T-helper 22 cell (primary cell): Measurements from ENCODE around the gene ALX4.

Experiments used
- DNase-seq: peaks from one replicate; pipeline ENCODE4 v3.0.0-alpha.2; 2020; ENCODE audit warnings: low read depth

The ALX4 gene

DNA sequence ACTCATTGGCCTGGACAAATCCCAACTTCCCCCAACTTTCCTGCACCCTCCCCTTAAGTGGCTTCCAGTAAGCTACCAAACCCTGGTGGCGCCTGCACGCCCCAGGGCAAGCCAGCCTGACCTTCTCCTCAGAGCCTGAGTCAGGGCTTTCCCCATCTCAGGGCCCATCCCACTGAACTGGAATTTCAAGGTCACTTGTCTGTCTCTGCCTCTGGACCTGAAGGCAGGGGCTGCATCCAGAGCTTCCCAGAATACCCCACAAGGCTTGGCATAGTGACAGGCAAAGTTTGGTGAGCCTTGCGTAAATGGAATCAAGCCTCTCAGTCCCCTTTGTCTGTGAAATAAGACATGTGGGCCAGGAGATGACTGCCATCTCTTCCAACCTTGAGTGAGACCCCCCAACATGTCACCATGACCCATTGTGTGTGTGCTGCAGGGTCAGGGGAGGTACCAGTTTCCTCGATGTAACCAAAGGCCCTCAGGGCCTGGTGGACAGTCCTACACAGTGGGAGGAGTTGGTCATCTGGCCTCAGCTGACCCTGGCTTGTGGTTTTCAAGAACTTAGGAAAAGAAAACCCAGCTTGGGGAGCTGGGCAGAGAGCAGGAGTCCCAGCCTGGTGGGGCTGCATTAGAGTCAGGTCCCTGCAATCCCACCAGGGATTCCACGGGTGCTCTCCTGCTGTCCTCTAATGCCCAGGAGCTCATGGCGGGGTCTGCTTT lies 8.9 kb downstream of the ALX4 start:
- no peak for DNase-seq

DNA sequence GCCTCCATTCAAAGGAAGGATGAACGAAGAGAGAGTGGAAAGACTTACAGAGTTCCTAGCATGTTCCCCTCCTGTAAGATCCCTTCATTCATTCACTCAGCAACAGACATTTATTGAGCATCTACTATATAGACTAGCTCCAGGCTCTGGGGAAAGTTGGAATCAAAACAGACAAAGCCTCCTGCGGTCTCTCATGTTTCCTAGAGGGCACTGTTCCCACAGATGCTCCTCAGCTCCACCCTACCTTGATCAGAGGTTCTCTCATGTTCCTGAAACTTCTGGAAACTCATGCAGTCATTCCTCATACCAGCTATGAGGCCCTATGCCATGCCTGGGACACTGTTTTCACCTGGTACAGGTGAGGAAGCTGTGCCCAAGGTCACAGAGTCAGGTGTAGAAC lies 11.1 kb downstream of the ALX4 start:
- DNase-seq: no peak

DNA sequence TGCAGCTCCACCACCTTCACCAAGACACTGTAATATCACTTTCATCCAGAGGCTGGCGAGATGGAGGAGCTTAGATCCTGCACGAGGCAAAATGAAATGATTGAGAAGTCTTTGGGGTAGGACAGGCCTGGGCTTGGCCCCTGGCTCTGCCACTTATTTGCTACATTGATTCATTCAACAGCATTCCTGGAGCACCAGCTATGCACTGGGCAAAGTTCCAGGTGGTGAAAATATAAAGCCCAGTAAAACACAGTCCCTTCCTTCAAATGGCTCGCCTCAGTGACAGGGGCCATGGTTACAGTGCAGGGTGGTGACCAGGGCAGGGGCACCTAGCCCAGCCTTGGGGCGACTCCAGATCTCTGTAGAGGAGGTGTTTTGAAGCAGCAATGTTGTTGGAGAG lies 19.7 kb downstream of the ALX4 start:
- DNase-seq: no peak

DNA sequence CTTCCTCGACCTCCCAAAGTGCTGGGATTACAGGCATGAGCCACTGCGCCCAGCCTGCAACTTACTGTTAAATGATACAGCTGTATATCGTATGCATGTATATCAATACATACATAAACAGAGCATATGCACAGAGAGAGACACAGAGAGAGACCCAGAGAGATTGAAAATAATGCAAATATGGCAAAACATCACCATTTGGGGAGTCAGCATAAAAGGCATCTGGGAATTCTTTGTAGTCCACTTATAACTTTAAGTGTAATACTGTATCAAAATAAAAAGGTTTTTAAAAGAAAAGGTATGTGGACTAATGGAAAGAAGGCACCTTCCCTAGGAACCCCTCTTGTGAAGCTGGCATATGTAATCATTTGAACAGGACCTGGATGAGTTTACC lies 21.8 kb downstream of the ALX4 start:
- no peak for DNase-seq

DNA sequence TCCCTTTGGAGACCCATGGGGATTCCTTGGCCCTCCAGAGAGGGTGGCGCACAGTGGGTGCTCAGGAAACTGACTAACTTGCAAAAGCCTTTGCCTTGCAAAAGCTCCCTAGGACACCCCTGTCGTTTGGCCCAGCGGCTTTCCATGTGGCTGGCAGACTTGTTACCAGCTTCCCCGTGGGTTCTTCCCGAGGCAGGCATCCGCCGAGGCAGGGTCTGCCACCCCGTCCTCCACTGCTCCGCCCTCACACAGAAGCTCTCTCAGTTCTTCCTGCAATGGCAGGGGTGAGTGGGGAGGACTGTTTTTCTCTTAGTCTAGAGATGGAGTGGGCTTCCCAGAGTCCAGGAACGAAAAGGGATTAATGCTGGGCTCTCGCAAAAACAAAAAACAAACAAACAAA lies 23.0 kb downstream of the ALX4 start:
- DNase-seq: no peak

DNA sequence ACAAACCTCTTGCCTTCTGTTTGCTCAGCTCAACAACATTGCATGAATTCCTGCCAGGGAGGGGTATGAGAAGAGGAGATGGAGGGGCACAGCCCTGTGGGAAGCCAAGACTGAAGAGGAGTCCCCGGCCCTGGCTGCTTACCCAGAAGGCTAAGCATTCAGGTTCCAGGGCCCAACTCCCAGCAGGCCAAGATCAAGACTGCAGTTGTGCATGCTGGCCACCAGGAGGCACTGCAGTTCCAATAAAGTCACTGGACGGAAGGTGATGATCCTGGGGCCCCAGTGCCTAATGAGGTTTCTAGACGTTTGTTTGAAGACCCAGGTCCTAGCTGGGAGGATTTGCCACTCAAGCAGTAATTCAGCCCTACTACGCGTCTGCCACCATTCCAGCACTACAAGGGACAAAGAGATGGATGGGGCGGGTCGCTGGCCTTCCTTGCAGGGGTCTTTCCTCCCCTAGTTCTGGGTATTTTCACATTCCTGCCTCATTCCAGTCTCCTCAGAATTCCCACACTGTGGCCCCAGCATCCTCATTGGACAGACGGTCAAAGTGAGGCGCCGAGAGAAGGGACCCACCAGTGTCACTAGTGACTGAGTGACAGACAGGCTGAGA lies 23.6 kb downstream of the ALX4 start:
- no peak for DNase-seq

DNA sequence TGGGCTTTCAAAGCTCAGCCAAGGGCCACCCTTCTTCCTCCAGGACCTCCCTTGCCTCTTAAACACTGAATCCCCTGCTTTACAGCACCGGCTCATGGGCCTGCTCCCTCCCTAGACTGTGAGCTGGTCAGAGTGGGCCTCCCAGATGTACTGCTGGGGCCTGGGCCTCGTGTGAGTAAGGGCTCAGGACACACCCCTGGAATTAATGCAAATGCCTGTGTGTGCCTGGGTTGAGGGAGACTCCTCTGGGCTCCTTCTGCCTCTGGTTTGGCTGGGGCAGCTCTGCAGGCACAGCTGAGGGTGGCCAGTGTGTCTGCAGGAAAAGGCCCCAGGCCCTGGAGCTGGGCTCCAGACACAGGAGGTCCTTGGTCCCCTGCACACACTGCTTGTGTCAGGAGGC lies 24.2 kb downstream of the ALX4 start:
- DNase-seq: no peak

DNA sequence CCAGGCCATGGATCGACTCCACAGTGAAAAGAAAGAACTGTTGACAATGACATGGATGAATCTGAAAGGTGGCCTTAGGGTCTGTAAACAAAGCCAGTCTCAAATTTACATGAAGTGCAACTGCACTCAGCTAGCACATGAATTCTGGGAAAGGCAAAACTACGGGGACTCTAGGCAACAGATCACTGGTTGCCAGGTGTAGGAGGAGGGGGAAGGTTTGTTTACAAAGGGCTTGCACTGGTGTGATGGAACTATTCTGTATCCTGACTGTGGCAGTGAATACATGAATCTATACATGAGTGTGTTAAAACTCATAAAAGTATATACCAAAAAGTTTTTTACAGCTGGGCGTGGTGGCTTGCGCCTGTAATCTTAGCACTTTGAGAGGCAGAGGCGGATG lies 27.3 kb downstream of the ALX4 start:
- DNase-seq: no peak

DNA sequence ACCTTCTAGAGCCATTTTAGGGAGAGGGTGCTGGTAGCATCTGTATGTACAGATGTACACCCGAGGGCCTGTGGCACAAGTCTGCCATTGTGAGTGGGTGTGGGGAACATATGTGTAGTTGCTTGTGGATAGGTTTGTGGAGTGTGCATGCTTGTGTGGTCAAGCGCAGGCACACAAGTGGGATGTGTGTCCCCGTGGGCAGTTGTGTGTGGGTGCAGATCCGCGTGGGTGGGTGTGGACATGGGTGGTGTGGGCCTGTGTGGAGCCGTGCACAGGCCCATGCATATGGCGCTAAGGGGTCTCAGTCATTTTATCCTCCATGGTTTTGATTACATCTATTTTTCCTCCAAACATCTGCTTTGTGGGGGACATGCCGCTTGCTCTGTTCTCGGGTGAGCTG lies 28.8 kb downstream of the ALX4 start:
- no peak for DNase-seq

DNA sequence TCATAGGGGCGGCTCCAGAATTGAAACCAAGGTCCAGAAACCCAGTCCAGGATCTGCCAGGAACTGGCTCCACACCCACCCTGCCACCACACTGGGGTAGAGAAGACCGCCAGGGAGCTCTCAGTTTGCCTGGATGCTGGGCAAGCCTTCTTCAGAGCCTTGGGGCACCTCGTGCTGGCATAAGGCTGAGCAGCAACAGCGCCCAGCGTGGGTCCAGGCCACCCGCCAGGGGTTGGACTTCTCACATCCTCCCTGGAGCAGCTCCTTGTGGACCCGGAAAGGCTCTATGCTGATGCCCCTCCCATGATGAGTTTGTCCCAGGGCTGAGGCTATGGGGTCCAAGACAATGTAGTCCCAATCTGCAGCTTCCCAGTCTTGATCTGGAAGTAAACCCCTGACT lies 29.7 kb downstream of the ALX4 start:
- no peak for DNase-seq

DNA sequence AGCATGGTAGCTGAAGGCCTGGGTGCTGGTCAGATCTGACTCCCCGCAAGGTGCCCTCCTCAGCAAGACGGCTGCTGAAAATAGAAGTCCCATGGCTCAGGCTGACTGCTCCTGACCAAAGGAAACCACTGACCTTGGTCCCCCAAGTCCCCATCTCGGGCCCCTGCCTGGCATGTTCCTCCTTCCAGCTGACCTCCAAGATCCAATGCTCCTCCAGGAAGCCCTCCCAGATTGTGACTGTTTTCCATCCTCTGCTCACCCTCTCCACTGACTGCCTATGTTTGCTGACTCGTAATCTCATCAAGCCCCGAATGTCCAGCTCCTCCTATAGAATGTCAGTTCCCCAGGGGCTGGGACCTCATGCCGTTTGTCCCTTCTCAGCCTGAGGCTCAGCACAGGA lies 30.5 kb downstream of the ALX4 start:
- no peak for DNase-seq

DNA sequence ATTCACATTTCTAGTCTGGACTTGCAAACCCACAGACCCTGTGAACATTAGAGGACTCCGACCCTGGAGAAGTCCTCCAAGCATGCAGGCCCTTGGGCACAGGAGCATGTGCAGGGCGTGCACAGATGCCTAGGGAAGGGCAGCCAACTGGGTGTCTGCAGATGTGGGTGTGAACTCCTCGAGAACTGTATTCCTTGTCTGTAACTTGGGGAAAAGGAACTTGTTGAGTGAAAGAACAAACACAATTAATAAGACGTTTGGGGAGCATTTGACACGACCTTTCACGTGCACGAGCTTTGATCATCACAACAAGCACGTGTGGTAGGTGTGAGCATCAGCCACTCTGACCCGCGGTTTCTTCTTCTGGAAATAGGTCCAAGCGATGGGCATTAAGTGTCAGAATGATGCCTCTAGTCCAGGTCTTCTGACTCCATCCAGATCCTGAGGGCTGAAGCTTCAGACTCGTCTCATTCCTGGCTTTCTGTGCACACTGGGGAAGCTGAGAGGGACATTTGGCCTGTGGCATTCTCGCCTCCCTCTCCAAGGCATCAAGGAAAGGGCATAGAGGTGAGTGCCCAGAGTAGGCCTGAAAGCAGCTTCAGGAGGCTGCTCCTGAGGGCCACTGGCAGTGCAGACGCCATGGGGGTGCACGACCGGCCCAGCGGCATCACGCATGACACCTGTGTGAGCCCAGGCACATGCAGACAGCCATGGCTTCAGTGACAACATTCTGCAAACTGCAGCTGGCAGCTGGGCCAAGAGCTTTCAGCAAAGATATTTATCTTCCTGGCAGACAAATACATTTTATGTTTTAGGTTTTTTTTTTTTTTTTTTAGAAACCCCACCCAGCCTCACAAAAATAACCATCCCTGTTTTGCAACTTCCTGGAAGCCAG lies 32.5 kb downstream of the ALX4 start:
- no peak for DNase-seq

DNA sequence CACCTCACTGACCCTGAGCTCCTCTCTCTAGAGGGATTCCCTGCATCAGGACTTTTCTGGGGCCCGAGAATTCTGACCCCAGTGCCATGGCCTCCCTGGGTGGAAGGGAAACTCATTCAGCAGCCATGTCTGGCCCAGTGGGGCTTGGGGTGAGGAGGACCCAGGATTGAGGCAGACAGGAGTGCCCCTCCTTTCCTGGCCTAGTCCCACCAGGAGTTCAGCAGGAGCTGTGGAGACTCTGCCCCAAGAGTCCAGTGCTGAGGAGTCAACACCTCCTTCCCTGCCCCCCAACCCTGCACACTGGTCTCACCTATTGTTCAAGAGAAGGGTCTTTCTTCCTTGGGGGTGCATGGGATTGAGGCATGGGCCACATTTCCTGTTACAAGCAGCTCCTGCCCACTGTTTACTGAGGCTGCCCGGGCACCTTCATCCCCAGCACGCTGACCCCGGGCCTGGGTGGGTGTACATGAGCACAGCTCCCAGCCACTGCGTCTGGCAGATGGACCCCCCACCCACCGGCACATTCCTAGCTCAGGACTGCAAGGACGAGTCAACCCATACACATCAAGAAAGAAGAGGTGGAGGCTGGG lies 33.9 kb downstream of the ALX4 start:
- no peak for DNase-seq

DNA sequence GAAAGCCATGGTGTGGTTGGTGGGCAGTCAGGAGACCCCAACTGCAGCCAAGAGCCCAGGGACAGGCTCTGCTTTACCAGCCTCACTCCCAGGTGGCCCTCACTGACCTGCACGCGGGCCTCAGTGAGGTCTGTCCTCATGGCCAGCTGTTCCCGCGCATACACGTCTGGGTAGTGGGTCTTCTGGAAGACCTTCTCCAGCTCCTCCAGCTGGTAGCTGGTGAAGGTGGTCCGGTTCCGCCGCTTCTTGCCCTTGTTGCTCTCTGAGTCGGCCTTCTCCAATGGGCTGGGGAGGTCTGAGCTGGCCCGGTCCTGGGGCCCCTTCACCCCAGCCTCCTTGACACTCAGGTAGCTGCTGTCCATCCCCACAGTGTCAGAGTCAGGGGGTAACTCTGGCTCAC lies 34.7 kb downstream of the ALX4 start:
- DNase-seq: no peak

DNA sequence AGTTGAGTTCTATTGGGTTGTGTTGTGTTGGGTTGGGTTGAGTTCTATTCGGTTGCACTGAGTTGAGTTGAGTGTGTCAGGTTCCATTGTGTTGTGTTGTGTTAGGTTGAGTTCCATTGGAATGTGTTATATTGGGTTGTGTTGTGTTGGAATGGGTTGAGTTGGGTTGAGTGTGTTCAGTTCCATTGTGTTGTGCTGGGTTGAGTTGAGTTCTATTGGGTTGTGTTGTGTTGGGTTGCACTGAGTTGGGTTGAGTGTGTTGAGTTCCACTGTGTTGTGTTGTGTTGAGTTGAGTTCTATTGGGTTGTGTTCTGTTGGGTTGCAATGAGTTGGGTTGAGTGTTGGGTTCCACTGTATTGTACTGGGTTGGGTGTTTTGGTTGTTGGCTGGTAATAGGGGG lies 35.5 kb downstream of the ALX4 start:
- no peak for DNase-seq

DNA sequence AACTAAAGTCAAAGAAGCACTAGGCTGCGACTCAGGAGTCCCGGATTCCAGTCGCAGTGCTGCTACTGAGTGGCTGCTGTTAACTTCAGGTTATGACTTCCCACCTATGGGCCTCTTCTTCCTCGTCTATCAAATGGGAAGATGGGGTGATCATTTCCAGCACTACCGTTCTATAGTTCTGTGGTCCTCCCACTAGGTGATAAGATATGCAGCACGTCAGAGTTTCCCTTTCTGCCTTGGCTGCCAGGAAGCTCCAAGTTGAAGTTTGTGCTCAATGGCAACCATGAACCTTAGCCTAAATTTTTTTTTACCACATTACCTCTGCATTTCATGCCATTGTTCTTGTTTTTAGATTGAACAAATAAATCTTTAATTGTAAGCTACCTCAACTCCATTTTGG lies 38.7 kb downstream of the ALX4 start:
- no peak for DNase-seq

DNA sequence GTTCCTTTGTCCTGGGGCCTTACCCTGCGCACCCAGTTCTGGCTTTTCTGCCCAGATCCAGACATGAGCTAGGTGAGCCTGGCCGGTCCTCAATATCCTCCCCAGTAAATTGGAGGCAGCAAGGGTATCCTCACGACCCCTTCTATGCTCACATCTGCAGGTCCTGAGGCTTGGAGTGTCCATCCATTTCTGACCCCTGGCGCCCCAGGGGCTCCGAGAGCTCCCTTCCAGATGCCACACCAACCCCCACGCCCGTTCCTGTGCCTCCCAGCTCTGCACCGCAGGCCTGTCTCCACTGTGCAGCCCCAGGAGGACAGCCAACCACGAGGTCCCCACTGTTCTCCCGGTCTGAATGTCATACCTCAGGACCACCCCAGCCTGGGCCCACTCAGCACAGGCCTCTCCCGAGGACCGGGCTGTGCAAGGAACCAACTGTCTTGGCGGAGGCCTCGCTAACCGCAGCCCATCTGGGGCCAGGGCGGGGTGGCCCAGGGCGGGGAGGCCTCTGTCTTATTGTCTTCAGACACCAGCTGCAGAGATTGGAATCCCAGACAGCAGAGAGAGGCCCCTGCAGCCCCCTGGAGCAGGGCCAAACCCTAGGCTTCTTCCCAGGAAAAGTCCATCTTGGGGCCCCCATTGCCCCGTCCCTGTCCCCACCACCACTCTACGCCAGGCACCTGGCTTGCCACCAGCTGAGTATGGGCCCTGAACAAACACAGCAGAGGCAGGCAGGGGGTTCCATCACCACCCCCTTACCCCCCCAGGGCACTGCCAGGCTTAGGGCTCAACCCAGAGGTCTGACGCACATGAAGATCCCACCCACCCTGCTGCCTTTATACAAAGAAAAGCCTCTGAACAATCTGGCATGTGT lies 39.3 kb downstream of the ALX4 start:
- DNase-seq: no peak

DNA sequence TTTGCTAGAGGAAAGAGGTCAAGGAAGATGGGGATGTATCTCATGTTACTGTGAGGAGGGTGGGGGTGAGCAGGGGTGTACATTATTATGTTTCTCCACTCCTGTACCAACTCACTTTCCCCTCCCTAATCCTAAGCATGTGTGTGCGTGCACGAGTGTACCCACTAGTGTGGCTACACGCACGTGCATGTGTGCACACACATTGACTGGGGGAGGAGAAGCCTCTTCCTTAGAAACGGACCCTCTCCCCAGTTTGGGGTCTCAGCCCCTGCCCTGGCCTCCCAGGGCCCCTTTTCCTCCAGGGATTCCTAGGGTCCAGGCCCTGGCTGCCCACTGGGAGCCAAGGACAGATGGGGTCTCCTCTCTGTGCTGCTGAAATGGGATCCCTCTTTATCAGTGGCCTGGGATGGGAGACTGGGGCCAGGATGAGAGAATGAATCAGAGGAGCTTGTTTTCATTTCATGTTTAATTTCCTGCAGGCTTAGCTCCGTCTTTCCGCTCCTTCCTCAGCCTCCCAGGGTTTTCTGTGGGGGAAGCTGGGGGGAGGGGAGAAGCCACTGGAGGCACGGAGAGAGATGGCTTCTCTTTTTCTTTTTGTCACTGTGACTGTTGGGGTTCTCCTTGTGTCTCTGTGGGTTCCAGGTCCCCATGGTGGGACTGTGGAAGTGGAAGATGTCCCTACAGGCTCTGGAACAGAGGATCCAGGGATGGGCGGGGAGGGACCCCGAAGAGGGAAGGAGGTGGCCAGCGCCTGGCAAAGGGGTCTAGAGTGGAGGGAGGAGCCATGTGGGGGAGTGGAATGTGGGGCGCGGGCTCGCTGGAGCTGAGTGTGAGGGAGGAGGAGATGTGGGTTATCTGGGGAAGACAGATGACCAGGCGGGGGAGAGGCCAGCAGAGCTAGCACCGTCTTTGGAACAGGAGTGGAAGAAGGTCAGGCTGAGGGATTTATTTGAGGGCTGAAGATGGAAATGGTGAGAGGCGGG lies 40.3 kb downstream of the ALX4 start:
- DNase-seq: no peak

DNA sequence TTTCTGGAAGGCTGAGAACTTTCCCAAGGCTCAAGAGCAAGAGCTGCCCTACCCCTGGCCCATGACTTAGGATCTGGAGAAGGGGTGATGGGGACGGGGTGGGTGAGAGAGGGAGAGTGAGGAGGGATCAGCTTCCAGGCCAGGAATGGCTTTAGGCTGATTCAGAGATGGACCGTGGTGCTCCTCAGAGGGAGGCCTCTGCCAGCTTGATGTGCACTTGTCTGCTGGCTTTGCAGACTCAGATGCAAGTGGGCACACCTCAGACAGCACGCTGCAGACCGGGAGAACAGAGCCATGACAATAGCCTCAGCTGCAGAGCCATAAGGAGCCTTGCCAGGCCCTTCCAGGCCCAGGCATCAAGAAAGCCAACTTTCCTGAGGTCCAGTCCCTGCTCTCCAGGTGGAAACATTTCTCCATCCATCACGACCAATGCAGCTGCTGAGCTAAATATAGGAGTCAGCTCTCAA lies 41.3 kb downstream of the ALX4 start:
- no peak for DNase-seq
